Measurements from ENCODE around the gene FLYWCH1. TPM values are rescaled to one million over a fixed set of nuclear protein-coding genes. Genes with fewer than 3 reads are reported as not detected.

FLYWCH1 gene
- total and polyA plus RNA-seq, 9 of the 15 experiments (the other 6 are each of a cell fraction or from before 2014, with no cell fraction given) = 0.18 to 33.6 (median 11.3) TPM

- no peaks in the 10 kb centered on the region for H4K20me1 ChIP-seq (replicated peaks; ENCODE audit: control insufficient read depth, insufficient read depth, low read length)
- ChIA-PET POLR2A (interaction anchor here (0.6 to 1.9 kb wide), 16 partner anchors 8 to 488 kb away, joined by 3 to 10 read pairs (median 4); partner anchors contain the start of gene PKMYT1), CTCF (ENCODE audit: low intra/inter-chr PET ratio) (interaction anchor here (1.2 kb wide), 1 partner anchor 37 kb away, joined by 3 read pairs; no protein-coding TSS in a partner anchor)
- FAIRE-seq (peak; percentile 95), DNase-seq (ENCODE audit: extremely low read depth in 1 of 4, low spot score in 3 of 4) (peak; percentile 94 to 97 (median 96)), ATAC-seq (peak; percentile 96)
- in situ Hi-C loops (cut with MboI) (no loop called here), intact Hi-C loops (cut with micrococcal nuclease) (loop anchor here (2.0 kb wide), 1 partner anchor 22 kb away; no protein-coding TSS in a partner anchor)
- no peaks in the 10 kb centered on the region for H3K9me1 ChIP-seq (ENCODE audit: control insufficient read depth, insufficient read depth, low read length)
- peaks cover 0 to 26% of the 10 kb centered on the region in 2 experiments; a peak in 3 of 5 replicates for H3K4me1 ChIP-seq (replicated peaks in 1 of 2; ENCODE audit: control insufficient read depth in 2 of 2, insufficient read depth in 2 of 2, low read length in 2 of 2)
- no peaks in the 10 kb centered on the region for H3K27me3 ChIP-seq (ENCODE audit: control insufficient read depth in 2 of 2, insufficient read depth in 2 of 2, low read length in 2 of 2)
- H3K9ac ChIP-seq (ENCODE audit: insufficient read depth in 1 of 2, low read depth in 2 of 2, low read length in 2 of 2) = peak within 1 kb of the TSS; percentile 78 to 99
- H3K79me2 ChIP-seq (ENCODE audit: control insufficient read depth, insufficient read depth, low read length) = peaks cover 6% of the 10 kb centered on the region; the same call in 2 of the 3 replicates
- H3K9me3 ChIP-seq (replicated peaks; ENCODE audit: control insufficient read depth, insufficient read depth, low read depth, low read length) = peaks cover 6% of the 10 kb centered on the region
- no TSS peak for BruUV-seq (replicated peaks)
- H3K4me2 ChIP-seq (ENCODE audit: insufficient read depth, low read length) = peak within 1 kb of the TSS; percentile 86
- peak within 1 kb of the TSS; percentile 77 for H3K27ac ChIP-seq (ENCODE audit: extremely low read depth, low read depth, low read length)
- peak within 1 kb of the TSS; percentile 88 for H2AFZ ChIP-seq (ENCODE audit: low read depth, low read length)
- peak within 1 kb of the TSS; percentile 60 for H3K4me3 ChIP-seq
- H3K36me3 ChIP-seq (ENCODE audit: control insufficient read depth, insufficient read depth, low read length) = no peaks in the 10 kb centered on the region
- under 1% methylated on average over 54 of the region's 73 CpGs for WGBS (ENCODE audit: insufficient coverage, low coverage, missing lambda C conversion rate)
- TF ChIP-seq, protein P1, sequence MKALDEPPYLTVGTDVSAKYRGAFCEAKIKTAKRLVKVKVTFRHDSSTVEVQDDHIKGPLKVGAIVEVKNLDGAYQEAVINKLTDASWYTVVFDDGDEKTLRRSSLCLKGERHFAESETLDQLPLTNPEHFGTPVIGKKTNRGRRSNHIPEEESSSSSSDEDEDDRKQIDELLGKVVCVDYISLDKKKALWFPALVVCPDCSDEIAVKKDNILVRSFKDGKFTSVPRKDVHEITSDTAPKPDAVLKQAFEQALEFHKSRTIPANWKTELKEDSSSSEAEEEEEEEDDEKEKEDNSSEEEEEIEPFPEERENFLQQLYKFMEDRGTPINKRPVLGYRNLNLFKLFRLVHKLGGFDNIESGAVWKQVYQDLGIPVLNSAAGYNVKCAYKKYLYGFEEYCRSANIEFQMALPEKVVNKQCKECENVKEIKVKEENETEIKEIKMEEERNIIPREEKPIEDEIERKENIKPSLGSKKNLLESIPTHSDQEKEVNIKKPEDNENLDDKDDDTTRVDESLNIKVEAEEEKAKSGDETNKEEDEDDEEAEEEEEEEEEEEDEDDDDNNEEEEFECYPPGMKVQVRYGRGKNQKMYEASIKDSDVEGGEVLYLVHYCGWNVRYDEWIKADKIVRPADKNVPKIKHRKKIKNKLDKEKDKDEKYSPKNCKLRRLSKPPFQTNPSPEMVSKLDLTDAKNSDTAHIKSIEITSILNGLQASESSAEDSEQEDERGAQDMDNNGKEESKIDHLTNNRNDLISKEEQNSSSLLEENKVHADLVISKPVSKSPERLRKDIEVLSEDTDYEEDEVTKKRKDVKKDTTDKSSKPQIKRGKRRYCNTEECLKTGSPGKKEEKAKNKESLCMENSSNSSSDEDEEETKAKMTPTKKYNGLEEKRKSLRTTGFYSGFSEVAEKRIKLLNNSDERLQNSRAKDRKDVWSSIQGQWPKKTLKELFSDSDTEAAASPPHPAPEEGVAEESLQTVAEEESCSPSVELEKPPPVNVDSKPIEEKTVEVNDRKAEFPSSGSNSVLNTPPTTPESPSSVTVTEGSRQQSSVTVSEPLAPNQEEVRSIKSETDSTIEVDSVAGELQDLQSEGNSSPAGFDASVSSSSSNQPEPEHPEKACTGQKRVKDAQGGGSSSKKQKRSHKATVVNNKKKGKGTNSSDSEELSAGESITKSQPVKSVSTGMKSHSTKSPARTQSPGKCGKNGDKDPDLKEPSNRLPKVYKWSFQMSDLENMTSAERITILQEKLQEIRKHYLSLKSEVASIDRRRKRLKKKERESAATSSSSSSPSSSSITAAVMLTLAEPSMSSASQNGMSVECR (CRISPR knock-in tag; IDR thresholded peaks at IDR 0.05) = no peak
- TF ChIP-seq HEY1 (CRISPR knock-in tag; IDR thresholded peaks at IDR 0.05; ENCODE audit: borderline replicate concordance) (no peak), ELK1 (CRISPR knock-in tag; IDR thresholded peaks at IDR 0.05) (no peak), KLF13 (tag; IDR thresholded peaks at IDR 0.05; ENCODE audit: borderline replicate concordance, low read depth) (0 out of 2 replicates have a peak, but pooled peaks have one; percentile 19), NONO (IDR thresholded peaks at IDR 0.05; ENCODE audit: low read depth in 2 of 2, low read length in 1 of 2) (peak; percentile 85 to 90), GABPB1 (CRISPR knock-in tag; IDR thresholded peaks at IDR 0.05) (peak; percentile 66), RREB1 (CRISPR knock-in tag; IDR thresholded peaks at IDR 0.05) (no peak)
Measured at GRCh38 chr16:2882650-2883457, 28.9 kb upstream of the FLYWCH1 start, which contains the start of gene FLYWCH2. Gene FLYWCH2, plus strand, starts transcription at chr16:2883215. Its CDS starts 13,235 bp downstream, at chr16:2896450.

Measured in K562 (cell line).